ENCODE results near the gene NPR2. TPM values are rescaled to one million over a fixed set of nuclear protein-coding genes. Genes with fewer than 3 reads are reported as not detected.

The NPR2 gene
- total RNA-seq, 2 experiments from 2014 or later: 7.5 to 7.8 TPM

DNA sequence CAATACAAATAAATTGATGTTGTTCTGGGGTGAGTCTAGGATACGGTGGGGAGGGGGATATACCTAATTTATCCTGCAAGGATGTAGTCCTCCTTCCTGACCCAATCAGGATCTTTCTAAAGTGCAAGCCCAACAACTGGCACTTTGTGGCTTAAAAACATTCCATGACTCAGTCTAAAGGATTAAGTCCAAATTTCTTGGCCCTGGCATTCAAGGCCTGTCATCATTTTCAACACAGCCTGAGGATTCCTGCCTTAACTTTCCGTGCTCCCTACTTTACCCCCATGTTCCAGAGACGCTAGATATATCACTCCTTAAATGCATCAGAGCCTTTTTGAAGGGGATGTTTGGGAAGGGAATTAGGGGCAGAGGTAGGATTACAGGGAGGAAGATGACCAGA, 36.1 kb downstream of the NPR2 start:
- peaks cover 22% of the 10 kb centered on the region for H3K4me1 Mint-ChIP-seq (ENCODE audit: low read depth)
- ChIA-PET POLR2A (no interaction called here), CTCF (interaction anchor here (1.3 to 4.8 kb wide), 7 partner anchors 9 to 58 kb away, joined by 3 to 54 read pairs (median 9); partner anchors contain the start of gene SPAG8)
- no peak for ATAC-seq
- H3K27me3 Mint-ChIP-seq: no peaks in the 10 kb centered on the region
- no peak for DNase-seq
- H3K36me3 Mint-ChIP-seq (ENCODE audit: low read depth): no peaks in the 10 kb centered on the region
- H3K4me3 Mint-ChIP-seq: no peak overlapping the region
- H3K27ac Mint-ChIP-seq: no peak overlapping the region
- no peak for TF ChIP-seq CTCF (IDR thresholded peaks at IDR 0.05)
- intact Hi-C loops (cut with micrococcal nuclease): loop anchor here (2.0 kb wide), 2 partner anchors 37 to 55 kb away; partner anchors contain the start of gene NPR2
- H3K9me3 Mint-ChIP-seq: no peaks in the 10 kb centered on the region

DNA sequence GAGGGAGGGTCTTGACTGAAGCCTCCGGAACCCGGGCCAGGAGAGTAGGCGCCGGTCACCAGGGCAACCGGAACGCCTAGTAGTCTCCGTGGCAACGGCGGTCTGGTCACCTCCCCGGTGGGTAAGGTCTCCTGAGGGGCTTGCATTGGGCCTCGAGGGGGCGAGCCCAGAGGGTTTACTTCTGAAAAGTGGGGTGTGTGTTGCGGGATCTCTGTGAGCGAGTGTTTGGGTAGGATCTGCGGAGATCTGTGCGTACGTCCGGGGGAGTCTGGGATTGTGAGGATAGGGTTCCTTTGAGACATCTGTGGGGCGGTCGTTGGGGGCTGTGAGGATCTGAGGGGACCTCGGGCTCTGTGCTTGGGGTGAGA, 37.3 kb downstream of the NPR2 start, which contains the start of gene FAM221B:
FAM221B (minus strand) TSS at position 17 of the 368 bp plus-strand sequence. CDS start 2,571 bp downstream, outside the sequence.
- Mint-ChIP-seq H3K4me3 (peak within 1 kb of the TSS; percentile 86), H3K9me3 (no peaks in the 10 kb centered on the region), H3K36me3 (ENCODE audit: low read depth) (no peaks in the 10 kb centered on the region), H3K27ac (peak within 1 kb of the TSS; percentile 89), H3K4me1 (ENCODE audit: low read depth) (peaks cover 24% of the 10 kb centered on the region), H3K27me3 (no peaks in the 10 kb centered on the region)
- CTCF ChIA-PET: interaction anchor here (0.6 to 4.8 kb wide), 6 partner anchors 16 to 97 kb away, joined by 3 to 54 read pairs (median 4); no protein-coding TSS in a partner anchor
- intact Hi-C loops (cut with micrococcal nuclease): no loop called here
- ATAC-seq: no peak
- POLR2A ChIA-PET: interaction anchor here (1.0 to 1.2 kb wide), 2 partner anchors 11 to 17 kb away, joined by 3 to 6 read pairs; partner anchors contain the start of gene SPAG8
- TF ChIP-seq CTCF (IDR thresholded peaks at IDR 0.05): no peak
- peak; percentile 49 for DNase-seq

GRCh38 chr9:35829084-35829763, 37.8 kb downstream of the NPR2 start, which contains the start of gene TMEM8B:
Gene TMEM8B (plus strand): TSS chr9:35829228. CDS start chr9:35829448, 220 bp downstream.
- Mint-ChIP-seq H3K4me1 (ENCODE audit: low read depth) (peaks cover 24% of the 10 kb centered on the region), H3K27ac (peak within 1 kb of the TSS; percentile 89), H3K4me3 (peak within 1 kb of the TSS; percentile 86), H3K36me3 (ENCODE audit: low read depth) (no peaks in the 10 kb centered on the region), H3K27me3 (no peaks in the 10 kb centered on the region), H3K9me3 (no peaks in the 10 kb centered on the region)
- POLR2A ChIA-PET: interaction anchor here (1.0 to 1.2 kb wide), 2 partner anchors 11 to 18 kb away, joined by 3 to 6 read pairs; partner anchors contain the start of gene SPAG8
- TF ChIP-seq CTCF (IDR thresholded peaks at IDR 0.05): no peak
- DNase-seq (peak; percentile 99), ATAC-seq (peak; percentile 93)
- CTCF ChIA-PET: interaction anchor here (1.2 to 4.8 kb wide), 5 partner anchors 16 to 74 kb away, joined by 3 to 54 read pairs (median 4); no protein-coding TSS in a partner anchor
- intact Hi-C loops (cut with micrococcal nuclease): no loop called here

DNA sequence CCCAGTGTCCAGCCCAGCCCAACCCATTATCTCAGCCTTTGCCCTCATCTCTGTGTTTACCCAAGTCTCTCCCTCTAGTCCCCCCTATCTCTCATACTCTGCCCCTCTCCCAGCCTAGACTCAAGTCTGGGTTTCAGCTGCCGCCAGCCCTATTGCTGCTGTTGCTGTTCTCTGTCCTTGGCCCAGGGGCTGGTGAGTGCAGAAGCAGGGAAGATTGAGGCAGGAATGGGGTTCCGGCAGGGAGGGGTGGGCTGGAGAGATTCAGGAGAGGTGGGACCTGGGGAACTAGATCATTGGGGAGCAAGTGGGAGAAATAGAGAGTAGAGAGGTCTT, 38.3 kb downstream of the NPR2 start:
- intact Hi-C loops (cut with micrococcal nuclease): no loop called here
- ChIA-PET POLR2A (interaction anchor here (0.5 kb wide), 1 partner anchor 1229 kb away, joined by 3 read pairs; no protein-coding TSS in a partner anchor), CTCF (no interaction called here)
- TF ChIP-seq CTCF (IDR thresholded peaks at IDR 0.05): no peak
- Mint-ChIP-seq H3K9me3 (no peaks in the 10 kb centered on the region), H3K27ac (peak overlapping the region; percentile 79), H3K4me1 (ENCODE audit: low read depth) (peaks cover 28% of the 10 kb centered on the region), H3K4me3 (peak overlapping the region; percentile 79), H3K36me3 (ENCODE audit: low read depth) (no peaks in the 10 kb centered on the region), H3K27me3 (no peaks in the 10 kb centered on the region)
- ATAC-seq: no peak
- DNase-seq: no peak

- TF ChIP-seq CTCF (IDR thresholded peaks at IDR 0.05): no peak
- ATAC-seq (no peak), DNase-seq (no peak)
- Mint-ChIP-seq H3K36me3 (ENCODE audit: low read depth) (no peaks in the 10 kb centered on the region), H3K9me3 (no peaks in the 10 kb centered on the region), H3K27ac (no peak overlapping the region), H3K27me3 (no peaks in the 10 kb centered on the region), H3K4me3 (no peak overlapping the region), H3K4me1 (ENCODE audit: low read depth) (peaks cover 26% of the 10 kb centered on the region)
- intact Hi-C loops (cut with micrococcal nuclease): no loop called here
- CTCF ChIA-PET: interaction anchor here (0.7 to 4.1 kb wide), 2 partner anchors 50 to 72 kb away, joined by 3 to 22 read pairs; no protein-coding TSS in a partner anchor
- POLR2A ChIA-PET: interaction anchor here (1.0 kb wide), 1 partner anchor 9 kb away, joined by 3 read pairs; no protein-coding TSS in a partner anchor
These were observed 39.6 kb downstream of the NPR2 start for GRCh38 chr9:35831040-35831439.

All from activated CD8-positive, alpha-beta T cell treated with anti-CD3 and anti-CD28 coated beads for 36 hours (primary cell).